Caki2 (cell line): Measurements from ENCODE around the gene SLC44A3. TPM values are rescaled to one million over a fixed set of nuclear protein-coding genes. Genes with fewer than 3 reads are reported as not detected.
A peak's percentile ranks its signal among the peaks of the same experiment; 100 is the strongest.

Experiments used
- DNase-seq: peaks from one replicate; pipeline ENCODE4 v3.0.0-alpha.2; 2015; ENCODE audit warnings: low read depth
- in situ Hi-C: cut with HindIII; loops from 2 replicates; pipeline ENCODE4 v1.10.0; 2016; ENCODE audit warnings: low sequenced_read_pairs, low pct_unique_long_range_greater_than_20kb, mixed read lengths
- total RNA-seq: library from RNA; depleted of rRNA; stranded (reverse); fragments of >200 nt; shearing (Covaris generic); gene quantifications from 2 replicates; pipeline ENCODE4 v1.2.3, GENCODE V29; 2014; ENCODE audit warnings: low replicate concordance

The SLC44A3 gene
- total RNA-seq, 1 experiment from 2014 or later: 4.4 TPM

DNA sequence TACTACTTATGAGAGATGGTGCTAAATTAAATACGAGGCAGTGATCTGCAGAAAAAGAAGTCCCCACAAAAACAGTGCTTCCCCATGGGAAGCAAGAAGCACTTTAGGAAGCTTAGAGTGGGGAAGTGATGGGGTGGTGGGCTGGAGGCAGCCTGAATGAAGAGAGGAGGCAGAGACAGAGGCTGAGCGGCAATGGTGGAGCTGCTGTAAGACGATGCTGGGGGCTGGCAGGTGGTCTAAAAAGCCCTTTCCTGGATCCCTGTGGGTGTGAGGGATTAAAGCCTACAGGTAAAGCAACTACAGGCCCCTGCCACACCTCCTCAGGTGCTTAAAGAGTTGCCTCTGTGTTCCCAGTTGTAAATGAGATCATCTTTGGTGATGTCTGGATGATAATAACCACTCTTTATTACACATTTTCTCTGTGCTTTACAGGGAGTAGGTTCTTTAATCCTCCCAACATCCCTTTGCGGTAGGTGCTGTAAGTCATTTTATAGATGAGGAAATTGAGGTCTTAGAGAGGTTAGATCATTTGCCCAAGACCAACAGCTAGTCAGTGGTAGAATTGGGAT, 67.5 kb downstream of the SLC44A3 start:
- in situ Hi-C loops: no loop called here
- no peak for DNase-seq

DNA sequence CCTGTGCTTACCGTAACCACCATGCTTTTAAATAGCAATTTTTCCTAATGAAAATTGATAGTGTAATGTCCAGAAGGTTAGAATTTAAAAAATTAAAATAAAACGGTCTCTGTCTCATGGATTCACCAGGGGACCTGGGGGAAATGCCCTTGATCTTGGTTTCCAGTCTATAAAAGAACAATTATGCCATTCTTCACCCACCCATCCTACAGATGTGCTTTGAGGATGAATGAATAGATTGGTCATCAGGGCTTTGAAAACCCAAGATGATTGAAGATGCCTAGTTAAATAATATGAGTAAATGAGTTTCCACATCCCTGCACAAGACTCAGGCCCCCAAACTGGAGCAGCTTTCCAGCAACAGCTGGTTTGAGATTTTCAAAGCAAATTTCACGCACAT, 68.0 kb downstream of the SLC44A3 start:
- in situ Hi-C loops: no loop called here
- no peak for DNase-seq

DNA sequence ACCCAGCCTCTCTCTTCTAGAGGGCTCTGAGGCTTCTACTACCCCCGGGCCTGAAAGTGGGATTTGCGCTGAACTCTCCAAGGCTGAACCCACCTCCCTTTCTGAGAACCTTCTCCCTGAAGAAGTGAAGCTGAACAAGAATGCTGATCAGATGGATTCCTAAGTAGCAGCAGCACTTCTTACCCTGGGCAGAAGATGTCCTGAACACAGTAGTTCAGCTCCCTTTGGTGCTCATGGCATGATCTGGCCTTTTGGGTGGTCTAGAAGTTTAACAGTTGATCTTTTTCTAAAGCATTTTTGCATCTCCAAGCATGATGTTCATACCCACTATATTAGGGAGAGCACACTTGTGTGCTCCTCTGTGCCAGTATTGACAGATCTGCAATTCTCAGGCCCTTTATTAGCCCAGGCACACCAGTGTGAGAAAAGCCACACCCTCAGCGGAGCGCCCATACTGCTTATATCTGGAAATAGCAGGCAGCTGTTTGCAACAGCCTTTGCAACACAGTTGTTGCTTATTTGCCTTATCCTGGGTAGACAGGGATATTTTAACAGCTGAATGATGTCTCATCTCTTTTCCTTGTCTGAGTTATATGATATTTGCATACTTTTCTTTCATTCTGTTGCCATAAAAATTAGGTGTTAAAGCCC, 72.6 kb downstream of the SLC44A3 start:
- in situ Hi-C loops: no loop called here
- no peak for DNase-seq

DNA sequence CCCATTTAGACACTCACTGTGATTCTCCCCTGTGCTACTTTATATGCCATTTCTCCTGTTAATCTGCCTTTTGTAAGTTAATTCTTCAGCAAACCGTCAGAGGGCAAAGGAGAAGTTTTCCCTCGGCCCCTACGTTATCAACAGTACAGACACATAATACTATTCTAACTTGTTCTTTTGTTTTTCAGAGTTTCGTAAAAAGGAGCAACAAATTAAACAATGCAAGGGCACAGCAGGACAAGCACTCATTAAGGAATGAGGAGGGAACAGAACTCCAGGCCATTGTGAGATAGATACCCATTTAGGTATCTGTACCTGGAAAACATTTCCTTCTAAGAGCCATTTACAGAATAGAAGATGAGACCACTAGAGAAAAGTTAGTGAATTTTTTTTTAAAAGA, 74.5 kb downstream of the SLC44A3 start:
- no peak for DNase-seq
- in situ Hi-C loops: no loop called here

DNA sequence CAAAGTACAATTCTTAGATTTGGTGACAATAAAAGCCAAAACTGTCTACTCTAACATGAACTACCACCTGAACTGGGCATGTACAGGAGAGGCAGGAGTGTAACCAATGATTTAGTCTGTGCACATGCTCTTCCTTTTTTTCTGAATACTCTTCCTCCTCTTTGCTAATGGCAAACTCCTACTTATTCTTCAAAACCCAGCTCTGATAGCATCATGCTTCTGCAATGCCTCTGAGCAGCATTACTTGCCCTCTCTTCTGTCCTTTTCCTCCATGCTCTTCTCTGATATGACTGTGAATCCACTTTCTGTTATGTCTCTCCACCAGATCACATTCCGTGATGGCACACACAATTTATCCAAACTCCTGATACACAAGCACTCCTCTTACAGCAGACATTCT, 75.4 kb downstream of the SLC44A3 start:
- in situ Hi-C loops: no loop called here
- DNase-seq: no peak

DNA sequence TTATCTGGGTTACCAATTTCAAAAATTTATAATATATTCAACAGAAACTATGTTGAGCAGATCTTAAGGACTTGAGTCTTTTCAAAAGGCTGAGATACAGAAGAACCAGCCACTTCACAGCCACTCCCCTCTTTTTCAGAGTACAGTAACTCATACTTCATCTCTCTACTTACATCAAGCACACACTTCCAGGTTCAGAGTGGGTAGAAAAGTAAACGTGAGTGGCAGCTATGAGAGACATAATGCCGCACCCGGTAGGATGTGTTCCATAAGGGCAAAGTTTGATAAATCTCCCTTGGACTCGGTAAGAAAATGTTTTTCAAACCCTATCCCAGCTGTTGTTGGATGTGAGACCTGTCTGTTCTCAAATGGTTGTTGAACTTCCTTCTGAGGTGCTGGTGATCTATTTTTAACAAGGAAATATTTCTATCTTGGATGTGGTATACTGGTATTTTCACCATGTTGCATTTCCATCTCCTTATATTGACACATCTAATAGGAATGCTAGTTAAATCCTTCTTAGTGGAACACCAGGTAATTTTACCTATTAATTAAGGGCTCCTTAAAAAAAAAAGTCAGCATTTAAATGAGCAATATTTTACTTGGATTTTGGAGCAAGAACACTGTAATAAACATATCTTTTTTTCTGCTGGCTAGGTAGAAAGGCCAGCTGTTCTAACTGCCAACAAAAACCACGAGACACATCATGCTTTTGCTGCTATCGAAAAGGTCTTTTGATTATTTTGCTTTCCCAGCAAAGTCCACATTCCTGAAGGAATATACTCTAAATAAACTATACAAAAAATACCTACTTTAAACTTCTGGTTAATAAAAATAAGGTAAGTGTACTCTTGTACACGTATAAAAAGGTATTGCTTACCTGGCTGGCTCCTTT, 78.6 kb downstream of the SLC44A3 start:
- DNase-seq: no peak
- in situ Hi-C loops: no loop called here

DNA sequence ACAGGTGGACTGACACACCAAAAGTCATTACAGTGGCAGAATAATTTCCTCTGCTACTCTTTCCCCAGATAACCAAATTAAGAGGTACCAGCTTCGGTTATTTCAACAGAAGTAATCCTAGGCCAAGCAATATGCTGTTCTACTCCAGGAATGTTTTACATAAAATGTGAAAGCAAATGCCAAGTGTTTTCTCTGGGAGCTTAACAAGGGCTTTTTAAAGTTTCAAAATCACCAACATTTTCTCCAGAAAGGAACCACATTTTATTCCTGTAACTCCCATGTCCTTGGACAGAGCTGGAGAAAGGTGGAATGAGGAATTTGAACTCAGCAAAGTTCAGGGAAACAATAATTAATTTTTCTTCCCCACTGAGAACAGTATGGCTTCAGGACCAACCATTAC, 79.6 kb downstream of the SLC44A3 start:
- DNase-seq: no peak
- in situ Hi-C loops: no loop called here

DNA sequence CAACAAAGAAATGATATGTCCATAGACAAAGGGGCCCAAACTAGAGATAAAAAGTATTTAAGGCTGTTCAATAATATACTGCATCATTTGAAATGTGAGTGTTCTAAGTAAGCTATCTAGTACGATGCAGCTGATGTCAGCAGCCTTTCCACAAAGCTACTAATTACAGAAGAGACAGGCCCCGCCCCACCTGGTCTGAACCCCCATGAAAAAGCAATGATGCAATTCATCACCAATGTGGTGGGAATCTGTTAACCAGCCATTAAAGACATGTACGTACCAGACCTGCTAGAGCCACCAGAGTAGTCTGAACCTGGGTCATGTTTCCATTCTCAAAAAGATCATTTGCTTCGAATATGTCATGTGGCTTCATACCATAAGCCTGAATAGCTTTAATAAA, 81.7 kb downstream of the SLC44A3 start:
- in situ Hi-C loops: no loop called here
- DNase-seq: no peak

DNA sequence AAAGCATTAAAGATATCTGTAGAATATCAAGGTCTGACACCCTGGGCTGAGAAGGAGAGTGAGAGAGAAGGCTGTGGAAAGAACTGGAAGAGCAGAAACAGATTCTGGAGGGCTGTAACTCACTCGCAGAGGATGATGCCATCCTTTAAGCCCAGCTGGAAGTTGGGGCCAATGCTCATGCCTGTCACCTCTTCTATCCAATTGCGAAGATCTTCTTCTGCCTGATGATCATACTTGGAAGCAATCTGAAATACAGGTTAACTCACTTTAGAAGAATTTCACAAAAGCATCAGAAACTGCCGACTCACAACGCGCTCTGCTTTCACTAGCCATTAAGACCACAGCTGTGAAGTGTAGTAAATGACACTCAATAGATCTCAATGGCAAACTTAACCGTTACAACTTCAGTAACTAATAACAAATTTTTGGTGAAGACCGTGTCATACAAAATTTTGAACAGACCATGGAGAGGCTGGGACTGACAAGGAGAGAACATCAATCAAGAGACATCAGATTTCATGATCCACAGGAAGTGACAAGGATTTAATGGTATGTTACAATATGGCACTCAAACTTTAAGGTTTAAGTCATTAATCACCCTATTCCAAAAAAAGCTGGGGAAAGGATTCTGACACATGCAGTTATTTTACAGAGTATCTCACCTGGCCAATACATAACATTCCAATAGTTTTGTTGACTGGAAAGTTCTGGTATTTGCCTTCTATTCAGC, 83.3 kb downstream of the SLC44A3 start:
- DNase-seq: peak; percentile 34
- in situ Hi-C loops: no loop called here

DNA sequence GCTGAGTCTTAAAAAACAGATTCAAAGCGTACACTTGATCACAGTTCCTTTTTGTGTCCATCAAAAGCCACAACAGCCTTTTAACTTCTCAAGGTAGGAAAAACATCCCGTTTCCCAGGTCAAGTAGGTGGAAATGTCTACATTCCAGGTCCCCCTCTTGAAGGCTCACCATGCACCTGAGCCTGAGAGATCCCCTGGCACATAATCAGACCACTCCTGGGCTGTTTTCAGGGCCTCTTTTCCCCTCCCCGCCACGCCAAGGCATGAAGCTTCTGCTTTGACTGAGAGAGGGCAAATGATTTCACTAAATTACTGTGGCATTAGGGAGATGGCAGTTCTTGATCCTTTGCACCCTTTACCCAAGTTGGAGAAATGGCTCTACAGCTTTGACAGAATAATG, 85.0 kb downstream of the SLC44A3 start:
- no peak for DNase-seq
- in situ Hi-C loops: no loop called here

DNA sequence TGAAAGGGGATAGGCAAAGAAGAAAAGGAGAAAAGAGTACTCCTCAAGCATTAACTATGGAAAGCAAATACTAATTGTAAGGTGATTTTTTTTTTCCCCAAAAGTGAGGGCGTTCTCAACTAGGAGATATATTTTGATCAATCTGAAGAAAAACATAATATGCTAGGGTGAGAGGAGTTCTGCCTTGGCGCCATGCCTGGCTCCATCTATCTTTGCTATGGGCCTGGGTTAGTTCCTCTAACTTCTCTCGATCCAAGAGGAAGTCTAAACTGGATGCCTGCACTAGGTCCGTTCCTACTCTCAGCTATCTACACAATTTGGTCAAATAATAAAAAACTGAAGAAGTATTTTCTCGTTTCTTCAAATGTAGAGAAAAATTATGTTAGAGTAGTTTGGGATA, 86.2 kb downstream of the SLC44A3 start:
- in situ Hi-C loops: no loop called here
- DNase-seq: no peak

DNA sequence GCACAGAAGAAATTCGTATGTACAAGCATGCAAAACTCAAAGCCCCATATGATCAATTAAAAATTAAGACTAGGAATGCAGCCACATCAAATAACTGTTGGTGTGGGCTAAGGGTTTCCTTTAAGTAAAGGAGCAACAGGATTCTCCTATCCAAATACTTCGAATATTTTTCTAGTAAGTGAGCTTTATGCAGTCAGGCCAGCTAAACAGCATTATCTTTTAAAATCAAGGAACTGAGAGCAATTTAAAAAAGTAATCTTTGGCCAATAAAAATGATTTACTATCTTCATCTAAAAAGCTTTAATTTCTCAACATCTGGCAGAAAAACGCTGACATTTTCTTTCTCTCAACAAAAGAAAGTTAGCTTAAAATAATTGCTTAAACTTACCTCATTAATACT, 87.0 kb downstream of the SLC44A3 start:
- DNase-seq: no peak
- in situ Hi-C loops: no loop called here

DNA sequence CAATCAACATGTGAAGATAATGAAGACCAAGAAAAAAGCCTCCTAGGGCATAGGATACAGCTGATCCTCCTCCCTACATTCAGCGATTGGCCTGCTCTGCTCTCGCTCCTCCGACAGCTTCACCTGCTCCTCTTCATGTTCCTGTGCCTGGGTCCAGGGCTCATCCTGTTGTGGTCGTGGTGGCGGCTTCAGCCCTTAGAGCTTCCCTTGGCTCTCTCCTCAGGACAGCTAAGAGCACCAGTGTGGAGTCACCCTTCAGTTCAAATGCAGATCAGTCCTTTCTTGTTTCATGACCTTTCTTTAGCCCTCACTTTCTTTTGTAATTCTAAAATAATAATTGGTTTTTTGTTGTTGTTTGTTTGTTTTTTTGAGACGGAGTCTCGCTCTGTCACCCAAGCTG, 88.0 kb downstream of the SLC44A3 start:
- no peak for DNase-seq
- in situ Hi-C loops: no loop called here

DNA sequence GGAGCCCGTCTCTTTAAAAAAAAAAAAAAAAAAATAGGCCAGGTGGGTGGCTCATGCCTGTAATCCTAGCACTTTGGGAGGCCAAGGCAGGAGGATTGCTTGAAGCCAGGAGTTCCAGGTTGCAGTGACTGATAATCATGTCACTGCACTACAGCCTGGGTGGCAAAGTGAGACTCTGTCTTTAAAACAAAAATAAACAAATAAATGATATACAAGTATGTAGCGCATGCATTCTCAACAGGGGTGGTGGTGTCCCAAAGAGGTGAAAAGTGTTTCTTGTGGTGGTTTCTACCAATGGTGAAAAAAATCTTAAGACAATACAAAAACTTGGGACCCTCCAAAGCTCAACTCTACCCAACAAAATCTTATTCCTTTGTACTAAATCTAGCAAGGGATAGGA, 88.8 kb downstream of the SLC44A3 start:
- in situ Hi-C loops: no loop called here

DNA sequence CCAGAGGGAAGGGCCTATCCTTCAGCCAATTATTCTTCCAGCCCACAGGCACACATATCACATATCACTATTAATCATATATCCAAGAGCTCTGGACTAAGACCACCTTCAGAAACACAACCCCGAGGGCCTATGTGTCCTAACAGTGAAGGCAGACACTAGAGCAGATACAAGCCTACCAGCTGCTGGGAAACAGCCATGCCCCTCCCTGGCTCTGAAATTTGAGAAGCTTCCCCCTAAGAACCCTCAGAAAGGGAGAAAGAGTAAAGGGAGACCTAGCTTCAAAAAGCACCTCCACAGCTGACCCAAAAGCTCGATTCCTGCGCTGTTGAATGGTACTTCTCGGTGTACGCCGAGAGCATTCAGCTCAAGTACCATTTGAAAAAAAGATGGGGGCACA, 89.3 kb downstream of the SLC44A3 start:
- in situ Hi-C loops: no loop called here

More for the DNA sequence above, 88.8 kb downstream of the SLC44A3 start:
- DNase-seq: no peak

DNA sequence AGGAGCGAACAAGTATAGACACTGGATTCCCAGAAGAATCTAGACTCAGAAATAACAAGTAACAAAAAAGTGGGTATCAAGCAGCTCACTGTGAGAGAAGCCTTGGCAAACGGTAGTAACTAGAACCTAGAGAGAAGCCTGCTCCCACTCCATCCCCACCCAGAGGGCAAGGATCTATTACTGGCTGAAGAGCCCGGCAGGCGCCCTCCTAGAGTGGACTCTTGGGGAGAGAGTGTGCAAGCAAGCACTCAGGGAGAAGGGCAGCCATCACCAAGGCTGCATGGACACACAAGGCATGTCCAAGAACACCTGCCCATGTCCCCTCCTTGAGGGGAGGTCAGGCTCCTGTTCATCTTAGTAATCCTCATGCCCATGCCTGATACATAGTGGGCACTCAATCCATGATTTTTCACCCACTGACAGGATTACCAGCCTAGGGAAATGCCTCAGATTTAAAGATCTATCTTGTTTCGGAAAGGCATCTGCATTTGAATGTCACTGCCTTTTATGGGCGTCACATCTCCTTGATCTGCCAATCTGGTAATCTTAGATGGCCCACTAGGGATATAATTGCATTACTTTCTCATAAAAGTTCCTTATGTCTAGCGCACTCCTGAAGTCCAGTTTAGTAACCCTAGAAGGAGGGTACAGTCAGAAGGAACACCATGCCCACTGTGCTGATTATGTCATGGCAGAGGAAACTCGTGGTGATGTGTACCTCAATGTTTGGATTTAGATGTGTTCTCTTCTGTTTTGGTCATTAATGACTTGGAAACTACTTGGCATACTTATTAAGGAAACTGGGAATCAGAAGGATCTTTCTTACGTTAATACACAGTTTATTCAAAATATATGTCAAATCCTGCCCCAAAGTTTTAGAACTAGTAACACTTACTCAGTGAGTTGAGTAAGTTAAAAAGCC, 92.4 kb downstream of the SLC44A3 start:
- in situ Hi-C loops: no loop called here
- DNase-seq: no peak

More for the DNA sequence above, 89.3 kb downstream of the SLC44A3 start:
- no peak for DNase-seq

DNA sequence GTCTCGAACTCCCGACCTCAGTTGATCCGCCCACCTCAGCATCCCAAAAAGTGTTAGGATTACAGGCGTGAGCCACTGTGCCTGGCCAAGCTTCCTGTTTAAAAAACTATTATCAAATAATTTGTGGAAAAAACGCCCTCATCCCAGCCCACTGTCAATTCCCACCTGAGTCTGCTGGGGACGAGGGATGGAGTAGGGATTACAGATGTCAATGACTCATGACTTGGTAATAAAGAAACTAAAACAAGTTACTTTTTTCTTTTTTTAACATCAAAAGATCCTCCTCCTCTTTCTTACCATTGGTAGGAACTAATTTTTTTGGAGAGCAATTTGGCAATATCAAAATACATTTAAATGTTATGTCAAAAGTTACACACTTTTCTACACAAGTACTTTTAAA, 97.1 kb downstream of the SLC44A3 start:
- no peak for DNase-seq
- in situ Hi-C loops: no loop called here
